ENCODE results near the gene MIS18A.
A peak's percentile ranks its signal among the peaks of the same experiment; 100 is the strongest.

The MIS18A gene

DNA sequence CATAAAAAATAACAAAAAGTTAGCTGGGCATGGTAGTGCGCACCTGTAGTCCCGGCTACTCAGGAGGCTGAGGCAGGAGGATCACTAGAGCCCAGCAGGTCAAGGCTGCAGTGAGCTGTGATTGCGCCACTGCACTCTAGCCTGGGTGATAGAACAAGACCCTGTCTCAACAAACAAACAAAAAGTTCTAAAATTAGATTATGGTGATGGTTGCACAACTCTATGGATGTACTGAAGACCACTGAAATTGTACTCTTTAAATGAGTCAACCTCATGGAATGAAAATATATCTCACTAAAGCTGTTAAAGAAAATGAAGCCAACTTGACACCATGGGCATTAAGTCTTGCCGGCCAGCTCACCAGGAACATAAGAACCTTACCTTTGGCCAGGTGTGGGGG is 28.9 kb upstream of the MIS18A start:
- no peak for DNase-seq (ENCODE audit: low spot score)
- TF ChIP-seq, protein P1, sequence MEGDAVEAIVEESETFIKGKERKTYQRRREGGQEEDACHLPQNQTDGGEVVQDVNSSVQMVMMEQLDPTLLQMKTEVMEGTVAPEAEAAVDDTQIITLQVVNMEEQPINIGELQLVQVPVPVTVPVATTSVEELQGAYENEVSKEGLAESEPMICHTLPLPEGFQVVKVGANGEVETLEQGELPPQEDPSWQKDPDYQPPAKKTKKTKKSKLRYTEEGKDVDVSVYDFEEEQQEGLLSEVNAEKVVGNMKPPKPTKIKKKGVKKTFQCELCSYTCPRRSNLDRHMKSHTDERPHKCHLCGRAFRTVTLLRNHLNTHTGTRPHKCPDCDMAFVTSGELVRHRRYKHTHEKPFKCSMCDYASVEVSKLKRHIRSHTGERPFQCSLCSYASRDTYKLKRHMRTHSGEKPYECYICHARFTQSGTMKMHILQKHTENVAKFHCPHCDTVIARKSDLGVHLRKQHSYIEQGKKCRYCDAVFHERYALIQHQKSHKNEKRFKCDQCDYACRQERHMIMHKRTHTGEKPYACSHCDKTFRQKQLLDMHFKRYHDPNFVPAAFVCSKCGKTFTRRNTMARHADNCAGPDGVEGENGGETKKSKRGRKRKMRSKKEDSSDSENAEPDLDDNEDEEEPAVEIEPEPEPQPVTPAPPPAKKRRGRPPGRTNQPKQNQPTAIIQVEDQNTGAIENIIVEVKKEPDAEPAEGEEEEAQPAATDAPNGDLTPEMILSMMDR (IDR thresholded peaks at IDR 0.05; ENCODE audit: borderline replicate concordance, control extremely low read depth, extremely low read depth, insufficient read depth, missing control alignments), result no peak
- in situ Hi-C loops (cut with MboI; ENCODE audit: low sequenced_read_pairs, unreplicated experiment), result no loop called here

DNA sequence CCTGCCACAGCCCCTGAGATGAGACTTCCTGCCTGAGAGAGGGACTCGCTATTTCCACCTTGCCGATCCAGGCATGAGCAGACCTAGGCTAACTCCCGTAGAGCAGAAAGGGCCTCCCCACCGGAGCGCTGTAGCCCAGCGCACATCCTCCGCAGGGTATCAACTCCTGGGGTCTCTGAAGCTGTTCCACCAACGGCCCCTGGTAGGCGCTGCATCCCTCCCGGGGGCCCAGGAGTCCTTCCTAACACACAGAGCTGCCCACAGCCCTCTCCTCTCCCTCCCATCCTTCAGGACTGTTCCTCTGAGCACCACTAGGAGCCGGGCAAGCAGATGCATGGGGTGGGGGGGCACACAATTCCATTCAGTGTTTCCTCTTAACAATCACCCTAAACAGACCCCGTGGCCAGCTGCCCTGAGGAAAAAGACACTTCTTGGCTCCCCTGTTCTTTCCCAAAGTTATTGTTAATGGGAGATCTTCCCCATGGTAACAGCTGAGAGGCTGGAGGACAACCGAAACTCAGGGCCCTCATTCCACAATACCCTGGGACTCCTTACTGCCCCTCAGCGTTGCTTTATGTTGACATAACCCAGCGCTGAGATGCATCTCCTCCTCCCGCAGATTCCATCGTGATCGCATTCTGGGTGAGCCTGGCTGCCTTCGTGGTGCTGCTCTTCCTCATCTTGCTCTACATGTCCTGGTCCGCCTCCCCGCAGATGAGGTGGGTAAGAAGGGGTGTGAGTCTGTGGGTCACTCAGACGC is 27.4 kb upstream of the MIS18A start:
- no peak for DNase-seq (ENCODE audit: low spot score)
- in situ Hi-C loops (cut with MboI; ENCODE audit: low sequenced_read_pairs, unreplicated experiment), result no loop called here
- TF ChIP-seq, protein P1 (IDR thresholded peaks at IDR 0.05; ENCODE audit: borderline replicate concordance, control extremely low read depth, extremely low read depth, insufficient read depth, missing control alignments), result no peak

DNA sequence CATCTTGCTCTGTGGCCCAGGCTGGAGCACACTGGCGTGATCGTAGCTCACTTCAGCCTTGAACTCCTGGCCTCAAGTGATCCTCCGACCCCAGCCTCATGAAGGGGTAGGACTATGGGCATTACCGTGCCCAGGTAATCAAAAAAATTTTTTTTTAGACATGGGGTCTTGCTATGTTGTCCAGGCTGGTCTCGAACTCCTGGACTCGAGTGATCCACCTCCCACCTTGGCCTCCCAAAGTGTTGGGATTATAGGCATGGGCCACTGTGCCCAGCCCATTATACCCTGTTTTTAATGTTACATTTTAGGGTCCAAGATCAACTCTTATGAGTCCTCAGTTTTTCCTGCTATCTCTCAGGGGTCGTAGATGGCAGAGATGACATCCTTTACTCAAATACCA is 26.1 kb upstream of the MIS18A start:
- in situ Hi-C loops (cut with MboI; ENCODE audit: low sequenced_read_pairs, unreplicated experiment), result no loop called here
- DNase-seq (ENCODE audit: low spot score), result no peak
- TF ChIP-seq, protein P1 (IDR thresholded peaks at IDR 0.05; ENCODE audit: borderline replicate concordance, control extremely low read depth, extremely low read depth, insufficient read depth, missing control alignments), result no peak

DNA sequence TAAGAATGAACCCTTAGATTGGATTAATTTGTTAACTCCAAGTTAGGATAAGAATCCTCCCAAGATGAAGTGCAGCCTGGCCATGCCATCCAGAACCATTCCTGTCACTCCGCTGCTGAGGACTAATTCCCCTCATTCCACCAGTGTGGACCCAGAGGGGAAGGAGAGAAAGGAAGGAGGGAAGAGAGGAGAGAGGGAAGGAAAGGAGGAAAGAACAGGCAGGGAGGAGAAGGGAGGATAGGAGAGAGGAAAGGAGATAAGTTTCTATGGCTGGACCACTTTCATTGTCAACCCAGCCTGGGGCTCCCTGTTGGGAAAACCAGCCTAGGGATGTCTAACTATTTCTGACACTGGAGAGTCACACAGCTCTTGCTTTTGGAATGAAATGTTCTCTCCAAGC is 24.5 kb upstream of the MIS18A start:
- in situ Hi-C loops (cut with MboI; ENCODE audit: low sequenced_read_pairs, unreplicated experiment), result no loop called here
- TF ChIP-seq, protein P1 (IDR thresholded peaks at IDR 0.05; ENCODE audit: borderline replicate concordance, control extremely low read depth, extremely low read depth, insufficient read depth, missing control alignments), result no peak
- no peak for DNase-seq (ENCODE audit: low spot score)

DNA sequence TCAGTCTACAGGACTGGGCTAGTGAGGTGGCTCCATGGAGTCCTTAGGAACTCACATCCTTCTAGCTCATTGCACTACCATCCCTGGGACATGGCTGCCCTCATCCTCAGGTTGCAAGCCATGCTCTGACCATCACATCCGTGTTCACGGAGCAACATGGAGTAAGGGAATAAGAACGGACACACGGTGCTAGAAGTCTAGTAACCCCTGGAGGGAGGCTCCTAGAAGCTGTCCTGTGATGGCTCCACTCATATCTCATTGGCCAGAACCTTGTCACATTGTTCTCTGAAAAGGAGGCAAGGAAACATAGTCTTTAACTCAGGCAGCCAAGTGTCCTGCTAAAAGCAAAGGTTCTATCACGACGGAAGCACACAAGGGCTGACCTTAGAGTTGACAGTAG is 23.7 kb upstream of the MIS18A start:
- DNase-seq (ENCODE audit: low spot score), result no peak
- in situ Hi-C loops (cut with MboI; ENCODE audit: low sequenced_read_pairs, unreplicated experiment), result no loop called here

DNA sequence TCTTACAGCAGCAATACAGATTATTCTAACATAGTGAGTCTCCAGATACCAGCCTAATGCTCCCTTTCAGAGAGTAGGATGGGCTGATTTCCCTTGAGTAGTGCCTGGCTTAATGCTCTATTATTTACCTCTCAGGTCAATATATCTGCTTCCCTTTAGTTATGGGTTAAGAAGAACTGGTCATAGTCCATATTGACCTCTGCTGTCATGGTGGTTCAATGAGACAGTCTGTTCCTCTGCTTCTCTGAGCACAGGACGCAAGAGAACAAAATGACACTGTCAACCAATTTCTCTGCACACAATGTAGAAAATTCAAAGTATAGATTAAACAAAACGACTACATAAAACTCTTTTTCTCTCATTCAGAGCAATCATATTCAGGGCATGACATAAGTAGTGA is 22.7 kb upstream of the MIS18A start:
- TF ChIP-seq, protein P1 (IDR thresholded peaks at IDR 0.05; ENCODE audit: borderline replicate concordance, control extremely low read depth, extremely low read depth, insufficient read depth, missing control alignments), result no peak
- in situ Hi-C loops (cut with MboI; ENCODE audit: low sequenced_read_pairs, unreplicated experiment), result no loop called here
- peak; percentile 8 for DNase-seq (ENCODE audit: low spot score)

More for the DNA sequence above, 23.7 kb upstream of the MIS18A start:
- TF ChIP-seq, protein P1 (IDR thresholded peaks at IDR 0.05; ENCODE audit: borderline replicate concordance, control extremely low read depth, extremely low read depth, insufficient read depth, missing control alignments), result no peak

Measured in GM13976 (cell line).